IPS-18c (cell line): ENCODE results near the gene RND3.

Source experiments
- H3K4me3 ChIP-seq: 2 replicates; pipeline ENCODE4 v1.7.0; 2013; ENCODE audit warnings: low read depth, mild to moderate bottlenecking, low read length, moderate library complexity; ENCODE audit not compliant: insufficient read depth
- H3K9me3 ChIP-seq: one replicate; pipeline ENCODE4 v1.6.1; 2013; ENCODE audit warnings: mild to moderate bottlenecking, low read length, moderate library complexity; ENCODE audit not compliant: control insufficient read depth, insufficient read depth

RND3 gene

DNA sequence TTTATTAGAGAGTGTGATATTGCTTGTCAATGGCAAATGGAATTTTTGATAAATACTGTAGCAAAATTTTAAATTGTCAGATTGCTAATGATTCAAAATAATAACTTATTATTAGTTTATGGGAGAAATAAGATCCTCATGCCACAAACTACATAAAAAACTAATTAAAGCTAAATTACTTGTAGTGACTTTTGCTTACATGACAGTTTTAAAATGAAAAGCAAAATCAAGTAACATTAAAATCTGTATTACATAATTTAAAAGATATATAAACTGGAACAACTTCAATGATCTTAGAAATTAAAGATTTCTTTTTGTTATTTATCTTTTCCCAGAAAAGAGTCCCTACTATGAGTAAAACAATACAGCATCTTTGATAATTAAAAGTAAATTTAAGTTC is 17.7 kb upstream of the RND3 start:
- H3K4me3 ChIP-seq, result no peak overlapping the region
- H3K9me3 ChIP-seq, result no peaks in the 10 kb centered on the region

DNA sequence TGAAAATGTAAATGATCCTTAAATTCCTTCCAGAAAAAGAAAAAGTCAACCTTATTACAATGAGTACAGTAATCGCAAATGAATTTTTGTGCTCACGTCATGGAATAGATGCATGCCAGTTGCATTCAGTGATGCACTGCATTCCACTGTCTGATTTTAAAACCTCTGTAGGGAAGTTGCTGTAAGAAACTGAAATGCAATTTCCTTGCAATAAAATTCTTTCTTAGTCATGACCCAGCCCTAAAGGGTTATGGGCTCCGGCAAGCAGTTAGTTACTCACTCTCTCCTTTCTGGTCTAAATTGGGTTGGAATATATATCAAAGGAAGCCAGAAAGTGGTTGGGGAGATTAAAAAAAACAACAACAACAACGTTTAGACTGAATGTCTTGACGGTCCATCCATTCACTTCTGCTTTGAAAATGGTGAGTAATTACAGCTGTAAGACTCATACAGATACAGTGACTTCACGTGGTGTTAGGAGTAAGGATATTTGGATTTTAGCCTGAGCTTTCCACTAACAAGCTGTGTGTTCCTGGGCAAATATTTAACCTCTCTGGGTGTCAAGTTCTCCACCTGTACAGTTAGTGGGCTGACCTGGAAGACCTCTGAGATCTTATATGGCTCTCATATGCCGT is 8.6 kb upstream of the RND3 start:
- no peak overlapping the region for H3K4me3 ChIP-seq
- H3K9me3 ChIP-seq, result no peaks in the 10 kb centered on the region

DNA sequence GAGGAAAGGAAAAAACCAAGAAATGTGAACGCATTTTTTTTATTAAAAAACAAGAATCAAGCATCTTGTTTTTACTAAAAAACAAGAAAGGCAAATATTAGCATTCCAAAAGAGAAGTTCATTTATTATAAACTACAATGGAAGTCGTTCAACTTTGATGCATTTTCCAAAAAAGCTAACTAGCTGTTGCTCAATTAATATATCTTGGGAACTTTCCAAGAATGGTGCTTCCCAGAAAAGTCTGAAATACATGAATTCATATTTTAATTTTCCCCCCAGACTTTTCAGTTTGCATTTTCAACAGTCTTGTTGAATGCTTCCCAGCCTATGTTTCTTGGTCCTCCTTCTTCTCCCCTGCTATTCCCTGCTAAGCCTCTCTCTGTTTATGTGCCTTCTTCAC is 7.5 kb upstream of the RND3 start:
- H3K9me3 ChIP-seq, result no peaks in the 10 kb centered on the region
- H3K4me3 ChIP-seq, result no peak overlapping the region

DNA sequence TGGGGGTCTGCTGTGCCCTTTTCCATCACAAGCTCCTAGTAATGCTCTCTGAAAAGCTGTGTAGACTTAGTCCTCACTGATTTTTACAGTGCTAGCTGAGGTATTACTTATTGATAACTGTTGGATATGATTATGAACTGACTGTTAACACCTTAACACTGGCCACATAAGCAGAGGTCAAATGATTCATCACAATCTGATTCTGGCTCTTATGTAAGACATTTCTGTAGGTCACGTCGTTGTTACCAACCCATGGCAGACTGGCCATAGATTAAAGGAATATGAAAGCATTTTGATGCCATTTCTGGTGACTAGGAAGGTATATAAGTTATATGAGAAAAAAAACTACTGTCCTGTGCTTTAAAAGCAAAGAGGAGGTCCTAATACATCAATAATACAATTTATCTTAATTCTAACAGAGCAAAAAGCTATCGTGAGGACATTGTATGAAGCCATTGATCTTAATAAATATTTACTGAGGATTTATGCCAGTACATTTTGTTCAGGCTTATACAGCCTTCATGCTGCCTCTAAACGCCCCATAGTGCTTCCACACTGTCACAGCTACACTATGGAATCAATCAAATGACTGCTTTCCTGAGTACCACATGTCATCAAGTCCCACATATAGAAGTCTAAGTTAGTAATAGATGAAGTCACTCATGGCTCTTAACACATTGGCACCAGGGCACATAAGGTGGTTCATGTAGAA is 6.9 kb upstream of the RND3 start:
- no peak overlapping the region for H3K4me3 ChIP-seq
- no peaks in the 10 kb centered on the region for H3K9me3 ChIP-seq

DNA sequence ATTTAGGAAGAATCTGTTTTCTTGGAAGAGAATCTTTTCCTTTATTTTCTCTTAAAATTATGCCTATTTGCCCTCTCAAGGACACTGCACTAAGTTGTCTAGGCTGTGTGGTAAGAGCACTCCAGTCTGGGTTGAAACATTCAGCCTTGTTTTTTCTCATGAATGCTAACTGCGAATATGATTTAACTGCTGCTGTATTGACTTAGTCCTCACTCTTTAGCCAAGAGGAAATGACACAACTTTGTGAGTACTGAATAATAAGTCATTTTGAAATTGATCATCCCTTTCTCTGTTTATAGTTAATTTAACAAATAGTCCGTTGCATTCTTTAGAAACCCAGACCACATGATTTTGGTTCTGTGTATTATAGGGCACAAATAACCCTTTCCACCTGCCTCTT is 4.5 kb upstream of the RND3 start:
- Histone ChIP-seq H3K4me3 (no peak overlapping the region), H3K9me3 (no peaks in the 10 kb centered on the region)

DNA sequence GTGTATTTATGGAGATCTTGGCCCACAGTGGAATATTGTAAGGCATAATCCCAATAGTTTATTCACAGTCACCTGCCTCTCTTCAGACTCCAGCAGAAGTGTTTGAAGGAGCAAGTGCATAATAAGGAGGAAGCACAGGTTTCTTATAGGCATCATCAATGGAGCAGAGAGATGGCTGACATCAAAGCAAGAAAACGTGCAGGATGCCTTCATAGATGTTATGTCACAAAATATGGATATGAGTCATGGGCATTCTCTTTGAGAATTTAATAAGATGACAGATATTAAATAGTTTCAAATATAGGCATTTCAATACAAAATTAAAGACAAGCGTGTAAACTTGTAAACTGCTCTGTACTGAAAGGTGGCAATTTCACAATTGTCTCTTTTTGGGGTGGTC is 4.0 kb upstream of the RND3 start:
- Histone ChIP-seq H3K9me3 (no peaks in the 10 kb centered on the region), H3K4me3 (no peak overlapping the region)

DNA sequence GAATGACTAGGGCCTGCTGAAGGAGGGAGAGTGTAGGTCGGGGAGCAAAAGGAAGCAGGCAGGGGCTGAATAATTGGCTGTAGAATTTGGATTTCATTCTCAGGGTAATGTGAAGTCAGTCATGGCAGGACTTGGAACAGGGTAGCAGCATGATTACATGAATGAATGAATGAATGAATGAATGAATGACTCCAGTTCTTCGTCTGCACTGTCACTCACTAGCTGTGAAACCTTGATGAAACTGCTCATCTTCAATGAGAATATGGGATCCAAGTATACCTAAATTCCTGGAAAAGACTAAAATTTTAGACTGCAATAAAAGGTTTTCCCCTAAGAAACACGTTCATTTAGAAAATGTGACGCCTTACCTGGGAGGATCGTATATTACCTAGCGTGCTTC is 3.0 kb upstream of the RND3 start:
- H3K9me3 ChIP-seq, result no peaks in the 10 kb centered on the region
- no peak overlapping the region for H3K4me3 ChIP-seq

DNA sequence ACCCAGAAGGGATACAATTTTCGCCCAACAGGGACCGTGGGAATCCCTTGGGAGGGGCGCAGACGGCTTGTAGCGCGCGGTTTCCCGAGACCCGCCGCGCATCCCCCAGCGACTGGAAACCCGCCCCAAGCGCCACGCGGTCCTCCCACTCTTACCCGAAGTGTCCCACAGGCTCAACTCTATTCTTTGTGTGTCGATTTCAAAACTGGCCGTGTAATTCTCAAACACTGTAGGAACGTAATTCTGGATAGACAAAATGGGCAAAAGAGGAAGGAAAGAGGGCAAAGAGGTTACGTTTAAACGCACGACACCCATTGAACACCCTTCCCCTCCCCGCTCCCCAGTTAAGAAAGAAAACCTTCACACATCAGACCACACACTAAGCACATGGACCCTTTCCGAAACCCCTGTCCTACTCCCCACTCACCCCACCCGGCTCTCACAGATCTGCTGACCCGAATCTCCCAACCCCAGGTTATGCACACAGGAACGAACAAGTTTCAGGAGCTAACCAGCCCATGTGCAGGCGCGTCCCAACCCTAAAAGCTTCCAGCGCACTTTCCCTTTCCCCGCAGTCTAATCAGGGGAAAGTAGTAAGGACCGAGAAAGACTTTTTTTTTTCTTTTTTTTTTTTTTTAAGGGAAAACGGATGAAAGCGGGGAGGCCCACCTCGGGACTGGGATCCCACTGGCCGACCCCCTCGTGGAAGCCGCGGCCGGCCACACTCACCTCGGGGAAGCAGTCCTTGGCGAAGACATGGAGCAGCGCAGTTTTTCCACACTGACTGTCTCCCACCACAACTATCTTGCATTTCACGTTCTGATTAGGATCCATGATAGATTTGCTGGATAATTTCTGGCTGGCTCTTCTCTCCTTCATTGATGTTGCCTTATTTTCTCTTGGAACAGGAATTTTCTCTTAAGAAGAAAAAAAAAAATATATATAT is 655 bp downstream of the RND3 start:
- Histone ChIP-seq H3K9me3 (no peaks in the 10 kb centered on the region), H3K4me3 (peak overlapping the region; percentile 82)

DNA sequence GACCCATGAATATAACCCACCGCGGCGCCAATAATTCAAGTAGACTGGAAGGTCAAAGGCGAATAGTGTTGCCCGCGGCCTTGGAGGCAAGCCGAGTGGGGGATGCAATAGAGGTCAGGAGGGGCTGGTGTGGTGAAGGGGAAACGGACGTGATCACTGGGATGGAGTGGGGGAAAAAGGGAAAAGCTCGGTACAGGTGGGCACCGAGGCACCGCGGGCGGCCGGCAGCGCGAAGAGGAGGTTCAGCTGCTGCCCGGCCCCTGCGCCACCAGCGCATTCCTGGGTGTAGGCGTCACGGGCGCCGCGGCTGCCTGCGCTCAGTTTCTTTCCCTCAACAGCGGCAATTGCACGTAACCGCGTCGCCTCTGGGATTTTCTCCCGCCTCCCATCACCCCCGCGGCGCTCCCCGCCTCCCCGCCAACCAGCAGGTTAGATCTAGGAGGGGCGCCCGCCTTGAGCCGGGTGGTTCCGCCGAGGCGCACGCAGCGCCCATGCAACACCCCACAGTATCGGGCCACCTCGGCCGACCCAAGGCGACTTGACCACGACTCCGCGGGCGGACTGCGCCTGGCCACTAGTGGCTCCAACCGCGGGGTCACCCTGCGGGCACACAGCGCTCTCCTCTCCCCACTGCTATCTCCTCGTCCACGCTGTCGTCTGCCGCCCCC is 1.5 kb downstream of the RND3 start:
- Histone ChIP-seq H3K9me3 (no peaks in the 10 kb centered on the region), H3K4me3 (peak overlapping the region; percentile 82)

DNA sequence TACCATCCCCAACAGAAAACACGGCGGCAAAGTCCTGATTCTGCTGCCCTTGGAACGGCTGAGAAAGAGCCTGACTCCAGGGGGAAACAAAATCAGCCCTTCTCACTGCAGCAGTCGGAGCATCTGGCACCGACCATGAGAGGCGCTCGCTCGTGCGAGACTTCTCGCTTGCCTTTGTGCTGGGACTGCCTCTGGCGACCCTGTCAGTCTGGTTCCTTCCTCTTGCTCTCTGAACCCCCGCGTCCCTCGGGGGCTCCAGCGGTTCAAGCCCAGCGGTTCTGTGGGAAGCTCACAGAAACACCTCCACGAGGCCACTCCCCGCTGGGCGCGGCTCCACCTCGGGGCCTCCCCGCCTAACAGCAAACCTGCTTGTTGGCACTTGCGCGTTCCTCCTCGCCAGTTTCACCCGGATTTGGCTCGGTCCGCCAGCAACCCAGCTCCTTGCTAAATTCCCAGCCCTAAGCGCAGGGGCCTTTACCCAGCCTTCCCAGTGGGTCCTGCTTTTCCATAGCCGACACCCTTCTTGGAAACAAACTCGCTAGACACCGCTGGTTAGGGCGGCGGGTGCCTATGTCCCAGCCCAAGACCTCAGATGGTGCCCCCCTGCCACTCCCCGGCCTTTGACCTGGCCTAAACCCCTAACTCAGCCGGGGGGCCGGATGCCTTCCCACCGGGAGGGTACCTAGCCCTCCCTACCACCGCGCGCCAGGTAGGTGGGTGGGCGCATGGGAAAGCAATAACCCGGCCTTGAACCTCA is 2.2 kb downstream of the RND3 start:
- no peaks in the 10 kb centered on the region for H3K9me3 ChIP-seq
- H3K4me3 ChIP-seq, result peak overlapping the region; percentile 82

DNA sequence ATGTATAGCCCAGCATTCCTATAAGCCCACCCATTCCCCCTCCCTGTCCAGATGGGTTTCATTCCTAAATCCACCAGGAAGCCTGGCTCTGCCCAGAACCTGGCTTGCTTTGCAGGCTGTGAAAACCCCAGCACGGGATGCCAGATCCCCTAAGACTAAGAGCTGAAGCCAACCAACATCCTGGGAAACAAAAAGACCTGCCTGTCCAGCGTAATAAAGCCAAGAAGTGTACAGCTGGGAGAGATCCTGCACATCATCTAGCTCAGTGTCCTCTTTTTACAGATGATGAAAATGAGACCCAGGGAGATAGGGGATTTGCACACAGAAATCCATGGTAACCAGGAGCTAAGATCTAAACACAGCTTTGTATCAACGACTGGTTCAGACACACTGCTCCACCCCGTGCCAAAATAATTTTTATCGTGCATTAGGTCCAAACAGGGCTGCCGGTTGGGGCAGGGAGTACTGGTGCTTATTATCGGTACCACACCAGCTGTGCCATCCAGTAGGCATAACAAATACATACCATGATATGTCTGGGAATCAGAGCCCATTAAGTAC is 2.9 kb downstream of the RND3 start:
- Histone ChIP-seq H3K9me3 (no peaks in the 10 kb centered on the region), H3K4me3 (peak overlapping the region; percentile 82)

DNA sequence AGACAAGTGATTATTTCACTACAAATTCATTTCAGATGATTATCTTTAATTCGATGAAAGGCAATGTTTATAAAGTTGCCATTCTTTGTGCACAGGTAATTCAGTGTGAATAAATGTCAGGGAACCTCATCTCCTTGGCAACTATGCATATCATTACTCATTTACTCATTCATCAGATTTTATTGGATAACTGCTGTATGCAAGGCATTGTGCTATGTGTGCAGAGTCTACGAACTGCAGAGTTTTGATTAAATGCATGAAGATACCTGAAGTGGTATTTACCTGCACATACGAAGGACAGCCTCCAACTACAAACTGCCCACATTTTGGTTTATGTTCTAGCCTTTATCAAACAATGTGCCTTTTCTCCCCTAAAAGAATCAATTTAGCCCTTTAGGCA is 3.5 kb downstream of the RND3 start:
- no peaks in the 10 kb centered on the region for H3K9me3 ChIP-seq
- H3K4me3 ChIP-seq, result peak overlapping the region; percentile 82; the same call in 1 of the 2 replicates

DNA sequence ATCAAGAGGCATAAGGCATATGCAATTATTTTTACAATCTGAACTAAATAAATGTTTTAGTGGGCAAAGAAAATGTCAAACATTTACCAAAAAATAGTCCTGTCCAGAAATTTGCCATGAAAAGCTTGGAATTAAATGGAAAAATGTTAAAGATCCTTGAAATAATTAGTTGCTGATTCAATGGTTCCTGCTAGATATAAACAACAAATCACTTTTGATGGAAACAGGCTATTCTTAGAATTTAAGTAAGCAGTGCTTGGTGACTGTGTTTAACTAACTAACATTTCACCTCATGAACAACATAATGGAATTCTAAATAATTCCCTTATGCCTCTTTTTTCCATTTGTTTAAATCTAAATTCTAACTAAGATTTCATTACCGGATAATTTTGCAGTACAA is 3.9 kb downstream of the RND3 start:
- H3K4me3 ChIP-seq, result no peak overlapping the region
- no peaks in the 10 kb centered on the region for H3K9me3 ChIP-seq

DNA sequence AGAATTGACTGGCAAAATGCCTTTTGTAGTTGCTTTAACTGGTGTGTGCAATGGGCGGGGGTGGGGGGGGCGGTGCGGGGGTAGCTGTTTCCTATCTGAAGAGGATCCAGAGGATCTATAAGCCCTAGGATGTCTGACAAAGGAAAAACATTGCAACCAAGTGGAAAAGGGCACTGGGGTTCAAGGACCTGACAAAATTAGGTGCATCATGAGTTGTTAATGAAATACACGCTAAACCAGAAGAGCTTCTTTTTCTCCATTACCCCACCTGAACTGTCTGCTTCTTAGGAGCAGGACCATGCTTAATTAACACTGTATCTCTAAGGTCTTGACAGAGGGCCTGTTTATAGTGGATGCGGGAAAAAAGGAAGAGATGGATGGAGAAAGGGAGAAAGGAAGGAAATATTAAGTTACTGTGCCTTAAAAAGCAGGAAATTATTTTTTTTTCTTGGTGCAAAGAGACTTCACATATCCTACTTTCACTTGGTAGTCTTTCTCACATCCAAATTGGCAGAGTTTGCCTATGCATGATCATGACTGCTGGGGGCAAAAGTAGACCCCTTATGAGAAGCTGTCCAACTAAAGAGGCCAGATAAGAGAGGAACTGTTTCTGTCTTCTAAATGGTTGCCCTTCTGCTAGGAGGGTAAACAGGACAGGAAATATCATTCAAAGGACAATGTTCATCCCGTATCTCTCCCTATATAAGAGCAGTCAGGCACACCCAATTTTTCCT is 4.6 kb downstream of the RND3 start:
- Histone ChIP-seq H3K4me3 (no peak overlapping the region), H3K9me3 (no peaks in the 10 kb centered on the region)

DNA sequence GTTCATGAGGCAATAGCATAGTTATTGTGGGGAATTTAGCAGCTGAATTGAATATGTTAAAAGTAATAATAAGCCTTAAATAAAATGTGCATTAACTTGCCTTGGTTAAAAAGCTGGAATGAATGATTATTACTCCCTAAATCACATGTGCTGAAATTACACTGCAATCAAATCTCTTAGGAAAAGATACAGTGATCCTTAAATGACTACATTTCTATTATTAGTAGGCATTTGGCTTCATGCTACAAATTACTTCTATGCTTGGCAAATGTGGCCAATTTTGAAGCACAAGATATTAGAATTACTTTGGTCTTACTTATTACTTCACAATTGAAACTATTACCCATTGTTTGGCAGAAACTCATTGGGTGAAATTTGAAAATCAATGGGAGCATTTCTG is 5.4 kb downstream of the RND3 start:
- Histone ChIP-seq H3K4me3 (no peak overlapping the region), H3K9me3 (no peaks in the 10 kb centered on the region)
